ENCODE results near the gene PEX11G. TPM values are rescaled to one million over a fixed set of nuclear protein-coding genes. Genes with fewer than 3 reads are reported as not detected.

The PEX11G gene
- total RNA-seq, 2 donors from 2014 or later: 0.27 to 0.74 TPM

GRCh38 chr19:7524992-7525739 lies 36.3 kb upstream of the PEX11G start:
- no peak for DNase-seq (ENCODE audit: low spot score in 2 of 2)
- Mint-ChIP-seq H3K27ac (no peak overlapping the region), H3K36me3 (no peaks in the 10 kb centered on the region), H3K9me3 (no peaks in the 10 kb centered on the region)
- ATAC-seq: no peak

GRCh38 chr19:7524523-7524922 lies 35.7 kb upstream of the PEX11G start:
- Mint-ChIP-seq H3K9me3 (no peaks in the 10 kb centered on the region), H3K36me3 (no peaks in the 10 kb centered on the region), H3K27ac (no peak overlapping the region)
- DNase-seq (ENCODE audit: low spot score in 2 of 2) (no peak), ATAC-seq (no peak)

DNA sequence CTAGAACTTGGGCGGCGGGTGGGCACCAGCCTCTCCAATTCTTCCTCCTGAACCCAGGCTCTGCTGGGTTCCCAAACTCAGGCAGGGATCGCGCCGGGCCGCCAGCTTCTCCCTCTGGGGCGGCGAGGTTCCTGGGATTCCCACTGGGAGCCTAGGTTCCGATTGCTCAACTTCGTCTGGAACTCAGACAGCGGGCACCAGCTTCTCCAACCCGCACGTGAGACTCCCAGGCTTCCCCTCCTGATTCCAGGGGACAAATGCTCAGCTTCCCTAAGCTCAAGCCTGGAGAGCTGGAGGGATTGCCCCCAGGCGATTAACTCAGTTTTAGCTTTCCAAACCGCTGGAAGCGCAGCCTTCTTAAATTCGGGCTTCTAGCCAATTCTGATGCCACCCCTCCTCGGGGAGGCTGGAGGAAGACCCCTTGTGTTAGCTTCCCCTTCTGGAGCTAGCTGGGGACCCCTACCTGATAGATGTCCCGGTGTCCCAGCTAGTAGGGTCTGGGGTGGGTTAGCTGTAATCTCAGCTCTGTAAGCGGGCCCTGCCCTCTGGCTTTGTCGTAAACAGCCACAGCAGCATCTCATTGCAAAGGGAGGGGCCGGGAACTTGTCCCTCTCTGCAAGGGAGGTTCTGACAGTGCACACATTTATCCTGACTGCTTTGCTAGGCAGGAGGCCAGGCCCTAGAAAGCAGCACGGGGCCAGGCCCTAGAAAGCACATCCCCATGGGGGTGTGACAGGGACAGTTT lies 34.3 kb upstream of the PEX11G start:
- no peak for ATAC-seq
- H3K36me3 Mint-ChIP-seq: no peaks in the 10 kb centered on the region
- no peaks in the 10 kb centered on the region for H3K9me3 Mint-ChIP-seq
- H3K27ac Mint-ChIP-seq: peak overlapping the region; percentile 22 to 94
- no peak for DNase-seq (ENCODE audit: low spot score in 2 of 2)

GRCh38 chr19:7522072-7522922 lies 33.5 kb upstream of the PEX11G start, which contains the start of gene MCOLN1:
TSS of gene MCOLN1 (plus strand) at chr19:7522624. CDS start at chr19:7522751, 127 bp downstream.
- H3K9me3 Mint-ChIP-seq: no peaks in the 10 kb centered on the region
- DNase-seq (ENCODE audit: low spot score in 2 of 2): peak; percentile 99 to 100
- peak within 1 kb of the TSS; percentile 65 to 94 for H3K27ac Mint-ChIP-seq
- no peaks in the 10 kb centered on the region for H3K36me3 Mint-ChIP-seq
- peak; percentile 89 to 93 for ATAC-seq

DNA sequence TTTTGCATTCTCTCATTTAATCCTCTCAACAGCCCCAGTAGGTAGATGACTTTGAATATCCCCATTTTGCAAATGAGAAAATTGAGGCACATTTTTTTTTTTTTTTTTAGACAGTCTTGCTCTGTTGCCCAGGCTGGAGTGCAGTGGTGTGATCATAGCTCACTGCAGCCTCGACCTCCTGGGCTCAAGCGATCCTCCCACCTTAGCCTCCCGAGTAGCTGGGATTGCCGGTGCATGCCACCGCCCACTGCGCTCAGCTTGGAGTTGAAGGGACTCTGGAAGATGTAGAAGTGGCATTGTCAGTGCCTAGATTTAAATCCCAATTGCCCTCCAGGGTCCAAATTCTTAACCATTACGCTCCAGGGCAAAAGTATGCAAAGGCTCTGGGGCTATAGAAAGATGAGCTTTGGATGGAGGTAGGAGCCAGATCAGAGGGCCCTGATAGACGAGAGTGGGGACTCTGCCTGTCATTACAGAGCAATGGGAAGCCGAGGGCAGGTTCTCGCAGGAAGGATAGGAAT lies 32.8 kb upstream of the PEX11G start:
- Mint-ChIP-seq H3K27ac (peak overlapping the region; percentile 65 to 94), H3K9me3 (no peaks in the 10 kb centered on the region), H3K36me3 (no peaks in the 10 kb centered on the region)
- DNase-seq (ENCODE audit: low spot score in 2 of 2): no peak
- ATAC-seq: no peak

GRCh38 chr19:7520131-7521051 lies 31.6 kb upstream of the PEX11G start:
- DNase-seq (ENCODE audit: low spot score in 2 of 2): no peak
- Mint-ChIP-seq H3K36me3 (peaks cover 0 to 4% of the 10 kb centered on the region in 2 donors), H3K27ac (no peak overlapping the region), H3K9me3 (no peaks in the 10 kb centered on the region)
- no peak for ATAC-seq

DNA sequence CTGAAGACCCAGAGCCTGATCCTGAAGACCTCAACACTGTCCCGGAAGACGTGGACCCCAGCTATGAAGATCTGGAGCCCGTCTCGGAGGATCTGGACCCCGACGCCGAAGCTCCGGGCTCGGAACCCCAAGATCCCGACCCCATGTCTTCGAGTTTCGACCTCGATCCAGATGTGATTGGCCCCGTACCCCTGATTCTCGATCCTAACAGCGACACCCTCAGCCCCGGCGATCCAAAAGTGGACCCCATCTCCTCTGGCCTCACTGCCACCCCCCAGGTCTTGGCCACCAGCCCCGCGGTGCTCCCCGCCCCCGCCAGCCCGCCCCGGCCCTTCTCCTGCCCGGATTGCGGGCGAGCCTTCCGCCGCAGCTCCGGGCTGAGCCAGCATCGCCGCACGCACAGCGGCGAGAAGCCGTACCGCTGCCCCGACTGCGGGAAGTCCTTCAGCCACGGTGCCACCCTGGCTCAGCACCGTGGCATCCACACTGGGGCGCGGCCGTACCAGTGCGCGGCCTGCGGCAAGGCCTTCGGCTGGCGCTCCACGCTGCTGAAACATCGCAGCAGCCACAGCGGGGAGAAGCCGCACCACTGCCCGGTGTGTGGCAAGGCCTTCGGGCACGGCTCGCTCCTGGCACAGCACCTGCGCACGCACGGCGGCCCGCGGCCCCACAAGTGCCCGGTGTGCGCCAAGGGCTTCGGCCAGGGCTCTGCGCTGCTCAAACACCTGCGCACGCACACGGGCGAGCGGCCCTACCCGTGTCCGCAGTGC lies 30.7 kb upstream of the PEX11G start:
- no peak overlapping the region for H3K27ac Mint-ChIP-seq
- DNase-seq (ENCODE audit: low spot score in 2 of 2): no peak
- peaks cover 0 to 7% of the 10 kb centered on the region in 2 donors for H3K36me3 Mint-ChIP-seq
- no peak for ATAC-seq
- H3K9me3 Mint-ChIP-seq: no peaks in the 10 kb centered on the region

DNA sequence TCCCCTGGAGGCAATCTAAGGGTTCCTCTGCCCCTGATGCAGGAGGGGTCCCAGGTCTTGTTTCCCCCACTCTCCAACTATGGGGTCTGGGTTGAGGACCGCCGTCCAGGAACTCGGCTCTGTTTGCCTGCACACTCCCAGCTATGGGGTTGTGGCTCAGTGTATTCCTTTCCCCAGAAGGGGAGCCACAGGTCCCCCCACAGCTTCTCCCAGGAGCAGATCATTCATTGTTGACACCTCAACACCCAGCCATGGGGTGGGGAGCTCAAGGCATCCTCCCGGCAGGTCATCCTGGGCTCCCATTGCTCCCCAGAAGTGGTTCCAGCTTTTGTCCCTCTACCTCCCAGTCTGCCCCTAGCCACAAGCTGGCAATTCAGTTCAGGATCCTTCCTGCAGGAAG lies 28.0 kb upstream of the PEX11G start:
- ATAC-seq (no peak), DNase-seq (ENCODE audit: low spot score in 2 of 2) (no peak)
- Mint-ChIP-seq H3K9me3 (no peaks in the 10 kb centered on the region), H3K36me3 (peaks cover 0 to 7% of the 10 kb centered on the region in 2 donors), H3K27ac (peak overlapping the region; percentile 26 to 77)

DNA sequence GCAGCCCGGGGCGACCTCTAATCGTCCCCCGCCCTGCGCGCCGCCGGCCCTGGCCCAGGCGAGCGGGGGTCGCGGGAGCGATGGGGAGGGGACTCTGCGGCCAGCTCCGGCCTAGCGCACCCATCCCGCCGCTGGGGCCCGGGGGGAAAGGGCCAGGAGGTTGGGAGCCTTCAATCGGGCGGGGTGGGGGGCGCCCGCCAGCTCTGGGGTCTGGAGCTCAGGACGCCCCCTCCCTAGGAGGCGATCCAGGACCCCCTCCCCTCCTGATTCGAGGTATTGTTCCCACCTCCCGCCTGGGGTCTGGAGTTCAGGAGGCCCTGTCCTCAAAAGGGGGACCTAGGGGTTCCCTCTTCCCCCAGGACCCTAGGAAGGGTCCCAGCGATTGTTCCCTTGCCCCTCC lies 27.5 kb upstream of the PEX11G start:
- ATAC-seq: peak in 1 of 2 donors; percentile 12
- peaks cover 0 to 7% of the 10 kb centered on the region in 2 donors for H3K36me3 Mint-ChIP-seq
- H3K27ac Mint-ChIP-seq: peak overlapping the region; percentile 26 to 77

DNA sequence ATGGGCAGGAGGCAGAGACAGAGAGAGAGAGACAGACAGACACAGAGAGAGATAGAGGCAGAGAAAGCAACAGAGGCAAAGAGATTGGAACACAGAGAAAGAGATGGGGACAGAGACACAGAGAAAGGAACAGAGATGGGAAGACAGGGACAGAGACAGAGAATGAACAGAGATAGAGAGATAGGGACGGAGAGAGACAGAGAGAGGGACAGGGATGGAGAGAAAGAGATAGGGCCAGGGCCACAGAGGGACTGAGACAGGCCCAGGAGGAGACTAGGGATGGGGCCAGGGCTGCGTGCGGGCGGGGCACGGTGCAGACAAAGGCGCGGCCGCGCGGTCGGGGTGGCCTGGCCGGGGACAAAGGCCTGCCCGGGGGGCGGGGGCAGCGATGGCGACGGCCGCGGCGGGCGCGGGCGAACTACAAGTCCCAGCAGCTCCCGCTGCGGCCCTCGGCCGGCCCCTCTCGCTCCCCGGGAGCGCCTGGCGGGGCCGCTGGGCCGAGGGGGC lies 26.9 kb upstream of the PEX11G start, which contains the start of gene ZNF358:
TSS of gene ZNF358 (plus strand) at position 459 of the 507 bp plus-strand sequence. CDS start 3,140 bp downstream, outside the sequence.
- peak in 1 of 2 donors; percentile 56 for DNase-seq (ENCODE audit: low spot score in 2 of 2)
- peak; percentile 85 to 93 for ATAC-seq
- peaks cover 0 to 7% of the 10 kb centered on the region in 2 donors for H3K36me3 Mint-ChIP-seq
- H3K27ac Mint-ChIP-seq: peak within 1 kb of the TSS; percentile 77 to 83
- no peaks in the 10 kb centered on the region for H3K9me3 Mint-ChIP-seq

More for the DNA sequence above, 27.5 kb upstream of the PEX11G start:
- DNase-seq (ENCODE audit: low spot score in 2 of 2): no peak
- H3K9me3 Mint-ChIP-seq: no peaks in the 10 kb centered on the region

GRCh38 chr19:7515110-7515644 lies 26.3 kb upstream of the PEX11G start:
- Mint-ChIP-seq H3K27ac (peak overlapping the region; percentile 47 to 83), H3K36me3 (peaks cover 0 to 7% of the 10 kb centered on the region in 2 donors), H3K9me3 (no peaks in the 10 kb centered on the region)
- no peak for DNase-seq (ENCODE audit: low spot score in 2 of 2)
- ATAC-seq: no peak

- peak overlapping the region in 1 of 2 donors; percentile 73 for H3K27ac Mint-ChIP-seq
- ATAC-seq (no peak), DNase-seq (ENCODE audit: low spot score in 2 of 2) (no peak)
- peaks cover 0 to 7% of the 10 kb centered on the region in 2 donors for H3K36me3 Mint-ChIP-seq
- no peaks in the 10 kb centered on the region for H3K9me3 Mint-ChIP-seq
Observed at GRCh38 chr19:7513809-7514642, 25.2 kb upstream of the PEX11G start.

DNA sequence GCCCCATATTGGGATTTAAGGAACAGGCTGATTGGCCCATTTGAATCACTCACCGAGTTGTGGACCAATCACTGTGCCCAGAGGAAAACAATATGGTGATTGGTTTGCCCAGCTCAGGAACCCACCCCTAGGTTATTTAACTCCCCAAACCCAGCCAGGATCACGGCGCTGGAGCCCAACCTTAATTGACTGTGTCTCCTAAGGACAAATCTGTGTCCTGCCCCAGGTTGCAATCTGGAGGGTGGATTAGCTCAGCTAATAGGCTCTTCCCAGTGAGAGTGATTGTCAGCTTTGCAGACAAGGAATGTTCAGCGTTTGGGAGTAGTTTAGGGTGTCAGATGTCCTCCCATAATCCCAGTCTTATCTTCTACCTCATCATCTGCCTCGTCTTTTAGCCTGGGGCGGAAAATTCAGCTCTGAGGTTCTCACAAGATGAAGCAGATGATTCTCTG lies 23.6 kb upstream of the PEX11G start:
- ATAC-seq (no peak), DNase-seq (ENCODE audit: low spot score in 2 of 2) (no peak)
- no peak overlapping the region for H3K27ac Mint-ChIP-seq
- no peaks in the 10 kb centered on the region for H3K9me3 Mint-ChIP-seq
- peaks cover 0 to 7% of the 10 kb centered on the region in 2 donors for H3K36me3 Mint-ChIP-seq

- Mint-ChIP-seq H3K9me3 (no peaks in the 10 kb centered on the region), H3K36me3 (no peaks in the 10 kb centered on the region), H3K27ac (no peak overlapping the region)
- DNase-seq (ENCODE audit: low spot score in 2 of 2) (no peak), ATAC-seq (no peak)
Observed at GRCh38 chr19:7509625-7510024, 20.8 kb upstream of the PEX11G start.
